ENCODE data around the gene HMCN2. TPM values are rescaled to one million over a fixed set of nuclear protein-coding genes. Genes with fewer than 3 reads are reported as not detected.
"Not testable (repeated sequence)": the region's sequence is repeated elsewhere in the genome, so short reads cannot be mapped to it uniquely, and the experiment has no call there.

The HMCN2 gene
- total and polyA plus RNA-seq, 2 donors from 2014 or later, result 0.99 to 8.6 TPM

DNA sequence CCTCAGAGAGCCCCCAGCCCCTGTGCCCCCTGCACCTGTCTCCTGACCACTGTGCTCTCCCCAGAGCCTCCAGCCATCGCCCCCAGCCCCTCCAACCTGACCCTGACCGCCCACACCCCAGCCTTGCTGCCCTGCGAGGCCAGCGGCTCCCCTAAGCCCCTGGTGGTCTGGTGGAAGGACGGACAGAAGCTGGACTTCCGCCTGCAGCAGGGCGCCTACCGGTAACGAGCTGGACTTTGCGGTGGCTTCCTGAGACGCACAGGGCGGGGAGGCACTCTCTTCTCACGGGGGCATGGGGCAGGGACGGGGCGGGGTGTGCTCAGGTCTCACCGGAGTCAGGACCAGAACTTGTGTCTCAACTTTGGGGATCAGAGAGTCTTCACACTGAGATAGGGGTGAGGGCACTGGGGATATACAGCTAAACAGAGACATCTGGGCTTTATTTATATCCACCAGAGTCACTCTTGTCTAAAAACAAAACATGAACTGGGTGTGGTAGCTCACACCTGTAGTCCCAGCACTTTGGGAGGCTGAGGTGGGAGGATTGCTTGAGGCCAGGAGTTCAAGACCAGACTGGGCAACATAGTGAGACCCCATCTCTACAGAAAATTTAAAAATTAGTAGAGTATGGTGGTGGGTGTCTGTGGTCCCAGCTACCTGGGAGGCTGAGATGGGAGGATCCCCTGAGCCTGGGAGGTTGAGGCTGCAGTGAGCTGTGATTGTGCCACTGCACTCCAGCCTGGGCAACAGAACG is 133.1 kb downstream of the HMCN2 start:
- Histone ChIP-seq H3K27me3 (ENCODE audit: control insufficient read depth, insufficient read depth, low read length) (no peaks in the 10 kb centered on the region), H3K36me3 (ENCODE audit: control insufficient read depth in 2 of 3, insufficient read depth in 3 of 3, low read length in 3 of 3) (no peaks in the 10 kb centered on the region), H3K4me3 (ENCODE audit: low read length in 3 of 3) (no peak overlapping the region), H3K9me3 (ENCODE audit: control insufficient read depth in 2 of 3, insufficient read depth in 1 of 3, low read length in 3 of 3) (no peaks in the 10 kb centered on the region), H3K4me1 (ENCODE audit: control insufficient read depth in 2 of 3, insufficient read depth in 2 of 3, low read depth in 1 of 3, low read length in 3 of 3) (peaks cover 0 to 3% (median 0%) of the 10 kb centered on the region in 3 donors), H3K9ac (ENCODE audit: low read length in 3 of 3) (no peak overlapping the region), H3K27ac (ENCODE audit: low read depth in 2 of 2, low read length in 2 of 2) (no peak overlapping the region)
- intact Hi-C loops (cut with DNase I), result no loop called here
- DNase-seq (no peak), FAIRE-seq (no peak)
- TF ChIP-seq, protein P1, sequence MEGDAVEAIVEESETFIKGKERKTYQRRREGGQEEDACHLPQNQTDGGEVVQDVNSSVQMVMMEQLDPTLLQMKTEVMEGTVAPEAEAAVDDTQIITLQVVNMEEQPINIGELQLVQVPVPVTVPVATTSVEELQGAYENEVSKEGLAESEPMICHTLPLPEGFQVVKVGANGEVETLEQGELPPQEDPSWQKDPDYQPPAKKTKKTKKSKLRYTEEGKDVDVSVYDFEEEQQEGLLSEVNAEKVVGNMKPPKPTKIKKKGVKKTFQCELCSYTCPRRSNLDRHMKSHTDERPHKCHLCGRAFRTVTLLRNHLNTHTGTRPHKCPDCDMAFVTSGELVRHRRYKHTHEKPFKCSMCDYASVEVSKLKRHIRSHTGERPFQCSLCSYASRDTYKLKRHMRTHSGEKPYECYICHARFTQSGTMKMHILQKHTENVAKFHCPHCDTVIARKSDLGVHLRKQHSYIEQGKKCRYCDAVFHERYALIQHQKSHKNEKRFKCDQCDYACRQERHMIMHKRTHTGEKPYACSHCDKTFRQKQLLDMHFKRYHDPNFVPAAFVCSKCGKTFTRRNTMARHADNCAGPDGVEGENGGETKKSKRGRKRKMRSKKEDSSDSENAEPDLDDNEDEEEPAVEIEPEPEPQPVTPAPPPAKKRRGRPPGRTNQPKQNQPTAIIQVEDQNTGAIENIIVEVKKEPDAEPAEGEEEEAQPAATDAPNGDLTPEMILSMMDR (IDR thresholded peaks at IDR 0.05; ENCODE audit: borderline replicate concordance, extremely low read depth, insufficient read depth), result no peak

- DNase-seq (peak in 2 of 5 donors; percentile 20 to 23), FAIRE-seq (no peak)
- Histone ChIP-seq H3K36me3 (ENCODE audit: control insufficient read depth in 2 of 3, insufficient read depth in 3 of 3, low read length in 3 of 3) (no peaks in the 10 kb centered on the region), H3K9ac (ENCODE audit: low read length in 3 of 3) (no peak overlapping the region), H3K27me3 (ENCODE audit: control insufficient read depth, insufficient read depth, low read length) (no peaks in the 10 kb centered on the region), H3K4me3 (ENCODE audit: low read length in 3 of 3) (no peak overlapping the region), H3K27ac (ENCODE audit: low read depth in 2 of 2, low read length in 2 of 2) (no peak overlapping the region), H3K4me1 (ENCODE audit: control insufficient read depth in 2 of 3, insufficient read depth in 2 of 3, low read depth in 1 of 3, low read length in 3 of 3) (peaks cover 0 to 3% (median 0%) of the 10 kb centered on the region in 3 donors), H3K9me3 (ENCODE audit: control insufficient read depth in 2 of 3, insufficient read depth in 1 of 3, low read length in 3 of 3) (no peaks in the 10 kb centered on the region)
- TF ChIP-seq, protein P1 (IDR thresholded peaks at IDR 0.05; ENCODE audit: borderline replicate concordance, extremely low read depth, insufficient read depth), result no peak
- intact Hi-C loops (cut with DNase I), result no loop called here
Measured at GRCh38 chr9:130399768-130400167, 134.2 kb downstream of the HMCN2 start.

- H3K9ac ChIP-seq (ENCODE audit: low read length in 3 of 3), result no peak overlapping the region
- no peak overlapping the region for H3K4me3 ChIP-seq (ENCODE audit: low read length in 3 of 3)
- TF ChIP-seq, protein P1 (IDR thresholded peaks at IDR 0.05; ENCODE audit: borderline replicate concordance, extremely low read depth, insufficient read depth), result no peak
- no peaks in the 10 kb centered on the region for H3K27me3 ChIP-seq (ENCODE audit: control insufficient read depth, insufficient read depth, low read length)
- peaks cover 0 to 3% (median 0%) of the 10 kb centered on the region in 3 donors for H3K4me1 ChIP-seq (ENCODE audit: control insufficient read depth in 2 of 3, insufficient read depth in 2 of 3, low read depth in 1 of 3, low read length in 3 of 3)
- H3K27ac ChIP-seq (ENCODE audit: low read depth in 2 of 2, low read length in 2 of 2), result no peak overlapping the region
- H3K36me3 ChIP-seq (ENCODE audit: control insufficient read depth in 2 of 3, insufficient read depth in 3 of 3, low read length in 3 of 3), result no peaks in the 10 kb centered on the region
- intact Hi-C loops (cut with DNase I), result no loop called here
- DNase-seq (no peak), FAIRE-seq (no peak)
- no peaks in the 10 kb centered on the region for H3K9me3 ChIP-seq (ENCODE audit: control insufficient read depth in 2 of 3, insufficient read depth in 1 of 3, low read length in 3 of 3)
Measured at GRCh38 chr9:130400870-130401269, 135.3 kb downstream of the HMCN2 start.

GRCh38 chr9:130401742-130402141 is 136.2 kb downstream of the HMCN2 start:
- H3K4me3 ChIP-seq (ENCODE audit: low read length in 3 of 3); H3K9me3 ChIP-seq (ENCODE audit: control insufficient read depth in 2 of 3, insufficient read depth in 1 of 3, low read length in 3 of 3); H3K9ac ChIP-seq (ENCODE audit: low read length in 3 of 3); H3K27me3 ChIP-seq (ENCODE audit: control insufficient read depth, insufficient read depth, low read length); H3K27ac ChIP-seq (ENCODE audit: low read depth in 2 of 2, low read length in 2 of 2); FAIRE-seq; DNase-seq; intact Hi-C loops (cut with DNase I); H3K36me3 ChIP-seq (ENCODE audit: control insufficient read depth in 2 of 3, insufficient read depth in 3 of 3, low read length in 3 of 3); H3K4me1 ChIP-seq (ENCODE audit: control insufficient read depth in 2 of 3, insufficient read depth in 2 of 3, low read depth in 1 of 3, low read length in 3 of 3): not testable (repeated sequence)
